Esophagus squamous epithelium (tissue), 5 donors: ENCODE measurements around the gene TMEM135. TPM values are rescaled to one million over a fixed set of nuclear protein-coding genes. Genes with fewer than 3 reads are reported as not detected.

Experiments
- DNase-seq: peaks from one replicate; lab custom pipeline; 2025; lab: John Stamatoyannopoulos, UW
- H3K27ac ChIP-seq, 4 donors: fragments of 200-600 bp; sonication (generic); one replicate each; pipeline ENCODE4 v1.5.1; 2016 to 2019; ENCODE audit warnings: mild to moderate bottlenecking in 1 of 4
- H3K27me3 ChIP-seq, 4 donors: fragments of 200-600 bp; sonication (generic); 1 replicate in 3 of 4; 2 replicates in 1 of 4; pipeline versions ENCODE4 v1.5.1 to v1.6.0; 2017 to 2021; ENCODE audit warnings: antibody characterized with exemption in 1 of 4
- H3K36me3 ChIP-seq, 3 donors: fragments of 200-600 bp; sonication (generic); one replicate each; pipeline ENCODE4 v1.5.1; 2016 to 2019
- H3K4me1 ChIP-seq, 3 donors: fragments of 200-600 bp; sonication (generic); one replicate each; pipeline ENCODE4 v1.5.1; 2017 to 2019
- H3K4me3 ChIP-seq, 4 donors: fragments of 200-600 bp; sonication (generic); 1 replicate in 3 of 4; 2 replicates in 1 of 4; pipeline ENCODE4 v1.5.1; 2016 to 2019; ENCODE audit warnings: mild to moderate bottlenecking in 2 of 4, moderate library complexity in 1 of 4
- H3K9me3 ChIP-seq, 3 donors: fragments of 200-600 bp; sonication (generic); one replicate each; pipeline ENCODE4 v1.5.1; 2016 to 2019
- POLR2A ChIP-seq, 4 donors: fragments of 450-650 bp; IDR thresholded peaks; one replicate each; pipeline ENCODE4 v1.6.1; 2017; ENCODE audit warnings: antibody characterized with exemption in 4 of 4, mild to moderate bottlenecking in 4 of 4, moderate library complexity in 3 of 4
- WGBS, 2 donors: methylation state at CpG; one replicate each; pipeline ENCODE4 v1.1.5; 2018; 5-methylcytosine and 5-hydroxymethylcytosine counted together
- intact Hi-C: fragments of 100-400 bp; cut with DNase I; formaldehyde crosslinking; loops from one replicate; pipeline ENCODE4 v1.15.0; 2022
- total RNA-seq, 4 donors: library from RNA; depleted of rRNA; stranded (reverse); fragments of >200 nt; gene quantifications; one replicate each; pipeline ENCODE4 v1.1.0, GENCODE V29; 2016
- TF ChIP-seq, protein P1 (sequence below), 6 experiments: fragments of 450-650 bp in 4 of 6; fragments of 200-600 bp in 2 of 6; sonication (generic) in 2 of 6; IDR thresholded peaks; one replicate each; pipeline ENCODE4 v1.5.1; 2016 to 2019; ENCODE audit warnings: antibody characterized with exemption in 6 of 6, mild to moderate bottlenecking in 4 of 6, moderate library complexity in 4 of 6
- donor health status: DM: yes; HTN: yes; CAD: no.

TMEM135 gene
- total RNA-seq, 4 donors from 2014 or later, result 4.5 to 12.0 (median 9.8) TPM

DNA sequence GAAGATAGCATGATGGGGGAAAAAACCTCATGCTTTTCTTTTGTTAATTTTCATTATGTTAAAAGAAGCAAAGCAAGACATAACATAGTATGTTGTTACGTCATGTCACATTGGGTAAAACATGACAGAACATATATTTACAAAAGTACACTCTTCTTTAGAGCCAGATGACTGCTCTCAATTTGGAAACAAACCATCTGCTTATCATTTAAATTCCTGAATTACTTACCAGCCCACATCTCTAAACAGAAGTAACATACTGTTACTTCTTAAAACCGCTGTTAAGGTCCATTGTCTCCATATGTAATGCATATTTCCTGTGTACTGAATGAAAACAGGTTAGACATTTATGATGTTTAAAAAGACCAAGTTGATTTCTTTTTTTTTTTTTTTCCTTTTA, 100.0 kb downstream of the TMEM135 start:
- no peak overlapping the region for H3K4me3 ChIP-seq
- DNase-seq, result no peak
- peaks cover 0 to 14% (median 0%) of the 10 kb centered on the region in 3 donors for H3K9me3 ChIP-seq
- intact Hi-C loops, result no loop called here
- TF ChIP-seq, protein P1, sequence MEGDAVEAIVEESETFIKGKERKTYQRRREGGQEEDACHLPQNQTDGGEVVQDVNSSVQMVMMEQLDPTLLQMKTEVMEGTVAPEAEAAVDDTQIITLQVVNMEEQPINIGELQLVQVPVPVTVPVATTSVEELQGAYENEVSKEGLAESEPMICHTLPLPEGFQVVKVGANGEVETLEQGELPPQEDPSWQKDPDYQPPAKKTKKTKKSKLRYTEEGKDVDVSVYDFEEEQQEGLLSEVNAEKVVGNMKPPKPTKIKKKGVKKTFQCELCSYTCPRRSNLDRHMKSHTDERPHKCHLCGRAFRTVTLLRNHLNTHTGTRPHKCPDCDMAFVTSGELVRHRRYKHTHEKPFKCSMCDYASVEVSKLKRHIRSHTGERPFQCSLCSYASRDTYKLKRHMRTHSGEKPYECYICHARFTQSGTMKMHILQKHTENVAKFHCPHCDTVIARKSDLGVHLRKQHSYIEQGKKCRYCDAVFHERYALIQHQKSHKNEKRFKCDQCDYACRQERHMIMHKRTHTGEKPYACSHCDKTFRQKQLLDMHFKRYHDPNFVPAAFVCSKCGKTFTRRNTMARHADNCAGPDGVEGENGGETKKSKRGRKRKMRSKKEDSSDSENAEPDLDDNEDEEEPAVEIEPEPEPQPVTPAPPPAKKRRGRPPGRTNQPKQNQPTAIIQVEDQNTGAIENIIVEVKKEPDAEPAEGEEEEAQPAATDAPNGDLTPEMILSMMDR (IDR thresholded peaks at IDR 0.05), result no peak
- TF ChIP-seq POLR2A (IDR thresholded peaks at IDR 0.05), result no peak
- no peaks in the 10 kb centered on the region for H3K4me1 ChIP-seq
- WGBS, 2 donors, result 73 to 79% methylated on average over 2 of the region's 2 CpGs
- no peaks in the 10 kb centered on the region for H3K36me3 ChIP-seq
- H3K27me3 ChIP-seq, result no peaks in the 10 kb centered on the region
- H3K27ac ChIP-seq, result no peak overlapping the region

GRCh38 chr11:87139475-87139874, 101.7 kb downstream of the TMEM135 start:
- H3K4me1 ChIP-seq, result no peaks in the 10 kb centered on the region
- no peak overlapping the region for H3K4me3 ChIP-seq
- H3K36me3 ChIP-seq, result no peaks in the 10 kb centered on the region
- no peak for DNase-seq
- intact Hi-C loops, result no loop called here
- H3K9me3 ChIP-seq, result peaks cover 0 to 14% (median 0%) of the 10 kb centered on the region in 3 donors
- 42 to 91% methylated on average over 1 of the region's 1 CpG for WGBS, 2 donors
- no peaks in the 10 kb centered on the region for H3K27me3 ChIP-seq
- TF ChIP-seq POLR2A (IDR thresholded peaks at IDR 0.05), result no peak
- TF ChIP-seq, protein P1 (IDR thresholded peaks at IDR 0.05), result no peak
- H3K27ac ChIP-seq, result no peak overlapping the region

GRCh38 chr11:87141322-87141721, 103.6 kb downstream of the TMEM135 start:
- Histone ChIP-seq H3K27me3 (no peaks in the 10 kb centered on the region), H3K4me1 (no peaks in the 10 kb centered on the region), H3K36me3 (no peaks in the 10 kb centered on the region), H3K4me3 (no peak overlapping the region), H3K27ac (no peak overlapping the region), H3K9me3 (peaks cover 0 to 14% (median 0%) of the 10 kb centered on the region in 3 donors)
- WGBS, 2 donors, result 84 to 94% methylated on average over 2 of the region's 2 CpGs
- intact Hi-C loops, result no loop called here
- TF ChIP-seq, protein P1 (IDR thresholded peaks at IDR 0.05), result no peak
- no peak for TF ChIP-seq POLR2A (IDR thresholded peaks at IDR 0.05)
- DNase-seq, result no peak

- Histone ChIP-seq H3K27me3 (no peaks in the 10 kb centered on the region), H3K36me3 (no peaks in the 10 kb centered on the region), H3K4me1 (no peaks in the 10 kb centered on the region), H3K27ac (no peak overlapping the region), H3K9me3 (peaks cover 0 to 14% (median 0%) of the 10 kb centered on the region in 3 donors), H3K4me3 (no peak overlapping the region)
- no peak for TF ChIP-seq POLR2A (IDR thresholded peaks at IDR 0.05)
- TF ChIP-seq, protein P1 (IDR thresholded peaks at IDR 0.05), result no peak
- DNase-seq, result no peak
- WGBS, 2 donors, result 70 to 84% methylated on average over 3 of the region's 3 CpGs
- intact Hi-C loops, result no loop called here
Measured at GRCh38 chr11:87141980-87142514, 104.3 kb downstream of the TMEM135 start.

- no peak for DNase-seq
- 93 to 94% methylated on average over 1 of the region's 1 CpG for WGBS, 2 donors
- no peak overlapping the region for H3K27ac ChIP-seq
- no peaks in the 10 kb centered on the region for H3K36me3 ChIP-seq
- intact Hi-C loops, result no loop called here
- no peak overlapping the region for H3K4me3 ChIP-seq
- H3K9me3 ChIP-seq, result peaks cover 0 to 14% (median 0%) of the 10 kb centered on the region in 3 donors
- H3K4me1 ChIP-seq, result no peaks in the 10 kb centered on the region
- TF ChIP-seq POLR2A (IDR thresholded peaks at IDR 0.05), result no peak
- TF ChIP-seq, protein P1 (IDR thresholded peaks at IDR 0.05), result no peak
- no peaks in the 10 kb centered on the region for H3K27me3 ChIP-seq
Measured at GRCh38 chr11:87142594-87142993, 104.9 kb downstream of the TMEM135 start.
